Measurements from ENCODE around the gene ZNF253.
"Not testable (repeated sequence)": the region's sequence is repeated elsewhere in the genome, so short reads cannot be mapped to it uniquely, and the experiment has no call there.

The ZNF253 gene

DNA sequence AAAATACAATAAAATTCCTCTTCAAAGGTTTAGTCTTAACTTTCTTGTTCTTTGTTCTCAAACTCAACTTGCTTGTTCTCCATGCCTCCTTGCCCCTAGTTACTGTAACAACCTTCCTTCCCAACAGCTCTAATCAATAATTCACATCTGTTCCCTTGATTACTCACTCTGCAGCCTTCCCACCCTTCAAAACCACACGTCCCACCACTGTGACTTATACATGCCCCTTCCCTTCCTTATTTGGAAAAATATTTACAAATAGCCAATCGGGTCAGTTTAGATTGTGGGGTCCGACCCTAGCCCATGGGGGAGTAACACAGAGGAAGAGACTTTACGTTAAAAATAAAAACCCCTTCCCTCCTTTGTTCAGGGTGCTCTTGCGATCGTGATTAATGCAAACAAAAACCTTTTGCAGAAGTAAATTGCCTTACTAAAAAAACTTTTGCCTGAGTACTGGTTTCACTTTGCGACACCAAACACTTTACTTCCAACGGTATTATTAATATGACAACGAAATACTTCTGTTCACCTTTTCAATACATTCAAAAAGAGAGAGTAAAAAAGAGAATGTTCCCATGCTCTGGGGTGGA is 34.6 kb downstream of the ZNF253 start:
- peak; percentile 6 for DNase-seq (ENCODE audit: low spot score)
- in situ Hi-C loops (cut with MboI; ENCODE audit: low sequenced_read_pairs, unreplicated experiment): no loop called here
- TF ChIP-seq, protein P1, sequence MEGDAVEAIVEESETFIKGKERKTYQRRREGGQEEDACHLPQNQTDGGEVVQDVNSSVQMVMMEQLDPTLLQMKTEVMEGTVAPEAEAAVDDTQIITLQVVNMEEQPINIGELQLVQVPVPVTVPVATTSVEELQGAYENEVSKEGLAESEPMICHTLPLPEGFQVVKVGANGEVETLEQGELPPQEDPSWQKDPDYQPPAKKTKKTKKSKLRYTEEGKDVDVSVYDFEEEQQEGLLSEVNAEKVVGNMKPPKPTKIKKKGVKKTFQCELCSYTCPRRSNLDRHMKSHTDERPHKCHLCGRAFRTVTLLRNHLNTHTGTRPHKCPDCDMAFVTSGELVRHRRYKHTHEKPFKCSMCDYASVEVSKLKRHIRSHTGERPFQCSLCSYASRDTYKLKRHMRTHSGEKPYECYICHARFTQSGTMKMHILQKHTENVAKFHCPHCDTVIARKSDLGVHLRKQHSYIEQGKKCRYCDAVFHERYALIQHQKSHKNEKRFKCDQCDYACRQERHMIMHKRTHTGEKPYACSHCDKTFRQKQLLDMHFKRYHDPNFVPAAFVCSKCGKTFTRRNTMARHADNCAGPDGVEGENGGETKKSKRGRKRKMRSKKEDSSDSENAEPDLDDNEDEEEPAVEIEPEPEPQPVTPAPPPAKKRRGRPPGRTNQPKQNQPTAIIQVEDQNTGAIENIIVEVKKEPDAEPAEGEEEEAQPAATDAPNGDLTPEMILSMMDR (IDR thresholded peaks at IDR 0.05; ENCODE audit: borderline replicate concordance, control extremely low read depth, extremely low read depth, insufficient read depth, missing control alignments): no peak

DNA sequence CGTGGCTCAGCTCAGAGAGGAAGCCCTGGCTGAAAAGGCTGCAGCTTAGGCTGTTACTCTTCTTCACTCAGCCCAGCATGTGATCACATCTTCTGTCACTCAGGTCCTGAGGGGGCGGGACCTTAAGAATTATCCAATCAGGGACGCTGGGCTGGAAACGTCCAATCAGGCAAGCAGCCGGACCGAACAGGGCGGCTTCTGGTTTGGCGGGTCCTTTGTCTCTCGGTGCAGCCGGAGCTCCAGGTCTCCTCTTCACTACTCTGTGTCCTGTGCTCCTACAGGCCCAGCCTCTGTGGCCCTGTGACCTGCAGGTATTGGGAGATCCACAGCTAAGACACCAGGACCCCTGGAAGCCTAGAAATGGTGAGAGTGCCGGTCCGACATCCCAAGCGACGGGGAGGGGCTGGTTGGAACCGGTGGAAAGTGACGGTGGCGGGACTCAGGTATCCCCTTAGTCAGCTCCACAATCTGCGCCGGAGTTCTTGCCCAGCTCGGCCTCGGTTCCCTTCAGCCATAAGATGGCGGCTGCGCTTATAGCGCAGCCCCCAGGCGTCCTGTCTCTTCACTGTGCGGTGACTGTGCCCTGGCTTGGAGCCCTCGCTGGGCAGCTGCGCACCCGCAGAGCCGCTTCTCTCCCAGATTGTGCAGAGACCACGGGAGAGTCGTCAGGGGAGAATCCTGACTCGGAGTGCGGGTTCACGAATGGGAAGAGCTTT is 35.2 kb downstream of the ZNF253 start, which contains the start of gene ZNF93:
TSS of gene ZNF93 (plus strand) at position 218 of the 716 bp plus-strand sequence. CDS start at position 361, 143 bp downstream.
- TF ChIP-seq, protein P1 (IDR thresholded peaks at IDR 0.05; ENCODE audit: borderline replicate concordance, control extremely low read depth, extremely low read depth, insufficient read depth, missing control alignments): no peak
- in situ Hi-C loops (cut with MboI; ENCODE audit: low sequenced_read_pairs, unreplicated experiment): no loop called here

DNA sequence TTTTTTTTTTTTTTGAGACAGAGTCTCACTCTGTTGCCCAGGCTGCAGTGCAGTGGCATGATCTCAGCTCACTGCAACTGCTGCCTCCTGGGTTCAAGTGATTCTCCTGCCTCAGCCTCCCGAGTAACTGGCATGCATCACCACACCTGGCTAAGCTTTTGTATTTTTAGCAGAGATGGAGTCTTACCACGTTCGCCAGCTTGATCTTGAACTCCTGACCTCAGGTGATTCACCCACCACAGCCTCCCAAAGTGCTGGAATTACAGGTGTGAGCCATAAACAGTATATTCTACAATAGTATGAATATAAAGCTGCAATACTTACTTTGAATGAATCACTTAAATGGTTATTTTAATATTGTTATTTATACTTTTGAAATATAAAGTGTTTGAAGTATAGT is 41.9 kb downstream of the ZNF253 start:
- in situ Hi-C loops (cut with MboI; ENCODE audit: low sequenced_read_pairs, unreplicated experiment); DNase-seq (ENCODE audit: low spot score): not testable (repeated sequence)

More for the DNA sequence above, 35.2 kb downstream of the ZNF253 start, which contains the start of gene ZNF93:
- DNase-seq (ENCODE audit: low spot score): peak; percentile 88

DNA sequence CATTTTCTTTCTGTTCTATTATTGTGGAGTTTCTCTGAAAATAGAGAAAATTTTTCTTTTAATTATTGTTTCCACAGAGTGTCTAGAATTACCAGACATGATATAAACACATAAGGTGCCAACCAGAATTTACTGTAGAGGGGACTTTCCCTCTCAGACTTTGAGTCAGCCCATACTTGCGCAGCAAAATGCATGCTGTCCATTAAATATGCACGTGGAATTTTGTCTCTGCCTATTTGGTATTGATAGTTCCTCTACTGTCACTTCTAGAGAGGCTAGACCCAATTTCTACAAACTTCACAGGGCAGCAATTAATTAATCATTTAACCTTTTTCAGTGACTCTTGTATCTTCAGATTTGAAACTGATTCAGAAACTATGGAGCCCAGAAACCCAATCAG is 44.0 kb downstream of the ZNF253 start:
- DNase-seq (ENCODE audit: low spot score): no peak
- TF ChIP-seq, protein P1 (IDR thresholded peaks at IDR 0.05; ENCODE audit: borderline replicate concordance, control extremely low read depth, extremely low read depth, insufficient read depth, missing control alignments): no peak
- in situ Hi-C loops (cut with MboI; ENCODE audit: low sequenced_read_pairs, unreplicated experiment): no loop called here

DNA sequence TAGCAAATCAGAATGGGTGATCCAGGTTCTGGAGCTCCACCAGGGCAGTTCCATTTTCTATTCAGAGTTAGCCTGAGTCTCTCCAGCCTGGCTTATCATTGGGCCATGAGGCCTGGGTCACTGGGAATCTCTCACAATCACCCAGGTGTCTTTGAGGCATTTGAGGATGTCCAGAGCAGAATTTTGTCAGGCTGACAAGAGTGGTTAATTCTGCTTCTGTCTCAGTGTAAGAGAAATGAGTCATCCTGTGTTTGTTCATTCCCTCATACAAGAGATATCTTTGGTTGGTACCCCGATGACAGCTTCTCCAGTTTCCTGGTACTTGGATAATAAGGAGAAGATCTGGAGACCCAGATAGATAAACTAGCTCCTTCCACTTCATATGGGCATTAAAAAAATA is 45.5 kb downstream of the ZNF253 start:
- DNase-seq (ENCODE audit: low spot score): no peak
- in situ Hi-C loops (cut with MboI; ENCODE audit: low sequenced_read_pairs, unreplicated experiment): no loop called here
- TF ChIP-seq, protein P1 (IDR thresholded peaks at IDR 0.05; ENCODE audit: borderline replicate concordance, control extremely low read depth, extremely low read depth, insufficient read depth, missing control alignments): no peak

DNA sequence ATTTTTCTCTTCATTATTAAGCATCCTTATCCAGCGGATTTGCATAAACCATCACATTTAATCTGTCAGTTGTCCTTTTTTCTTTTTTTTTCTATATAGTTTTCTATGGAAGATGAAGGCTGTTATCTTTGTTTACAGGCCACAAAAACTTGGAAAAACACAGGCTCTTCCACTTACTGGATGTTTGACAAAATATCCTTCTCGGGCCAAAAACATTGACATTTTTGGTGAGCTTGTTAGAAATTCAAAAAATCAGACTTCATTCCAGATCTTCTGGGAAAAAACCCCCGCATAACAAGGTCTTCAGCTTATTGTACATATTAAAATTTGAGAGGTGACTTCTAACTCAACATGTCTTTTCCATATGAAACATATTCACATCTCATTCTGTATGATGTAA is 48.9 kb downstream of the ZNF253 start:
- DNase-seq (ENCODE audit: low spot score): no peak
- TF ChIP-seq, protein P1 (IDR thresholded peaks at IDR 0.05; ENCODE audit: borderline replicate concordance, control extremely low read depth, extremely low read depth, insufficient read depth, missing control alignments): no peak
- in situ Hi-C loops (cut with MboI; ENCODE audit: low sequenced_read_pairs, unreplicated experiment): no loop called here

DNA sequence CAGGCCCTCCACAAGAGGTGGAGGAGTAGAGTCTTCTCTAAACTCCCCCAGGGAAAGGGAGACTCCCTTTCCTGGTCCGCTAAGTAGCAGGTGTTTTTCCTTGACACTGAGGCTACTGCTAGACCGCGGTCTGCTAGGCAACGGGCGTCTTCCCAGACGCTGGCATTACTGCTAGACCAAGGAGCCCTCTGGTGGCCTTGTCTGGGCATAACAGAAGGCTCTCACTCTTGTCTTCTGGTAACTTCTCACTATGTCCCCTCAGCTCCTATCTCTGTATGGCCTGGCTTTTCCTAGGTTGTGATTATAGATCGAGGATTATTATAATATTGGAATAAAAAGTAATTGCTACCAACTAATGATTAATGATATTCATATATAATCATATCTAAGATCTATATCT is 64.7 kb downstream of the ZNF253 start:
- DNase-seq (ENCODE audit: low spot score); in situ Hi-C loops (cut with MboI; ENCODE audit: low sequenced_read_pairs, unreplicated experiment): not testable (repeated sequence)

DNA sequence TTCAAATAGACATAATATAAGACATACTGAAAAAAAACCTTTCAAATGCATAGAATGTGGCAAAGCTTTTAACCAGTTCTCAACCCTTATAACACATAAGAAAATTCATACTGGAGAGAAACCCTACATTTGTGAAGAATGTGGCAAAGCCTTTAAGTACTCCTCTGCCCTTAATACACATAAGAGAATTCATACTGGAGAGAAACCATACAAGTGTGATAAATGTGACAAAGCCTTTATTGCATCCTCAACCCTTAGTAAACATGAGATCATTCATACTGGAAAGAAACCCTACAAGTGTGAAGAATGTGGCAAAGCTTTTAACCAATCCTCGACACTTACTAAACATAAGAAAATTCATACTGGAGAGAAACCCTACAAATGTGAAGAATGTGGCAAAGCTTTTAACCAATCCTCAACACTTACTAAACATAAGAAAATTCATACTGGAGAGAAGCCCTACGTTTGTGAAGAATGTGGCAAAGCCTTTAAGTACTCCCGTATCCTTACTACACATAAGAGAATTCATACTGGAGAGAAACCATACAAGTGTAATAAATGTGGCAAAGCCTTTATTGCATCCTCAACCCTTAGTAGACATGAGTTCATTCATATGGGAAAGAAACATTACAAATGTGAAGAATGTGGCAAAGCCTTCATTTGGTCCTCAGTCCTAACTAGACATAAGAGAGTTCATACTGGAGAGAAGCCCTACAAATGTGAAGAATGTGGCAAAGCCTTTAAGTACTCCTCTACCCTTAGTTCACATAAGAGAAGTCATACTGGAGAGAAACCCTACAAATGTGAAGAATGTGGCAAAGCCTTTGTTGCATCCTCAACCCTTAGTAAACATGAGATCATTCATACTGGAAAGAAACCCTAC is 68.0 kb downstream of the ZNF253 start:
- in situ Hi-C loops (cut with MboI; ENCODE audit: low sequenced_read_pairs, unreplicated experiment); DNase-seq (ENCODE audit: low spot score): not testable (repeated sequence)

Measured in GM13976 (cell line).